Bronchus fibroblast of lung (primary cell): ENCODE results near the gene CRABP2. TPM values are rescaled to one million over a fixed set of nuclear protein-coding genes. Genes with fewer than 3 reads are reported as not detected.

Experiments used
- total RNA-seq: library from RNA; depleted of rRNA; stranded (reverse); fragments of >200 nt; gene quantifications from 2 replicates; pipeline ENCODE4 v1.2.3, GENCODE V29; 2015

The CRABP2 gene
- total RNA-seq, result 32.1 and 50.8 TPM in 2 replicates

DNA sequence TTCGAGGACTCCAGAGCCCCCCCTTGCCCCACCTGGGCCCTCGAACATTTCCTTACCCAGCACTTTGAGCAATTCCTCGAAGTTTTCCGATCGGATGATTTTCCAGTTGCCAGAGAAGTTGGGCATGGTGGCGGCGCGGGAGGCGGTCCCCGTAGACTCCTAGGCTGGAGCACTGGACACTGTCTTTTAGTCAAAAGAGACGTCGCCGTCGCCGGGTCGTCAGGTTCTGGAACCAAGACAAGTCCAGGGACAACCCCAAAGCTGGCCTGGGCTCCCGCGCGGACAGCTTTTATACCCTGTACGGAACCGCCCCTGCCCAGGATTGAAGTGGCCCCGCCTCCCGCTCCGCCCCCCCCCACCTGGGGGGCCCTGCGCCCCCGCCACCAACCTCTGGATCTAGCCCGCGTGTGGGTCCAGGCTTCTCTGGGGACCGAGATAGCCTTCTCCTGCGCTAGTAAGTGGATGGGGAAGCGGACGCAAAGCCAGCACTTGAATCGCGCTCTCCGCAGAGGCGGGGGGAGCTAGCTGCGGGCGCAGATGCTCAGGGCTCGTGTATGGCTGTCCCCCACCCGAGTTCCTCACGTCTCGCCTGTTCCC lies at the start of gene CRABP2:
CRABP2 (minus strand) TSS at position 263 of the 597 bp plus-strand sequence; CDS start at position 126, 137 bp downstream.

DNA sequence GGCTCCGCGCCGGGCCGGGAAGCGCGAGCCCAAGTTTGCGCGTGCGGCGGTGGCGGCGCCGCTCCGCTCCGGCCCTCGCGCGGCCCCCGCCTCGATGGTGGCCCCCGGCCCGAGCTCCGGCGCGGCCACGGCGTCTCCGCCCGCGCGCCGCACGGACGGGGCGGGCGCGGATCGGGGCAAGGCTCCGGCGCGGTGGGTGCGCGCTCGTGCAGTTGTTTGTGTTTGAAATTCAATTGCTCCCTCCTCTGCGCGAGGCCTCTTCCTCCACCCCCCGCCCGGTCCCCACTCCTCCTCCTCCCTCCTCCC lies 46.0 kb upstream of the CRABP2 start, which contains the start of gene HDGF:
HDGF (minus strand) TSS at position 225 of the 306 bp plus-strand sequence. CDS start 246 bp downstream, outside the sequence.

GRCh38 chr1:156740741-156741480 lies 35.5 kb upstream of the CRABP2 start, which contains the start of gene MRPL24:
Gene MRPL24 (minus strand): TSS chr1:156741088. CDS start chr1:156738704, 2,384 bp downstream.

GRCh38 chr1:156728599-156729462 lies 23.4 kb upstream of the CRABP2 start, which contains the start of gene ISG20L2:
Gene ISG20L2 (minus strand): TSS chr1:156728766. CDS start chr1:156727652, 1,114 bp downstream.

DNA sequence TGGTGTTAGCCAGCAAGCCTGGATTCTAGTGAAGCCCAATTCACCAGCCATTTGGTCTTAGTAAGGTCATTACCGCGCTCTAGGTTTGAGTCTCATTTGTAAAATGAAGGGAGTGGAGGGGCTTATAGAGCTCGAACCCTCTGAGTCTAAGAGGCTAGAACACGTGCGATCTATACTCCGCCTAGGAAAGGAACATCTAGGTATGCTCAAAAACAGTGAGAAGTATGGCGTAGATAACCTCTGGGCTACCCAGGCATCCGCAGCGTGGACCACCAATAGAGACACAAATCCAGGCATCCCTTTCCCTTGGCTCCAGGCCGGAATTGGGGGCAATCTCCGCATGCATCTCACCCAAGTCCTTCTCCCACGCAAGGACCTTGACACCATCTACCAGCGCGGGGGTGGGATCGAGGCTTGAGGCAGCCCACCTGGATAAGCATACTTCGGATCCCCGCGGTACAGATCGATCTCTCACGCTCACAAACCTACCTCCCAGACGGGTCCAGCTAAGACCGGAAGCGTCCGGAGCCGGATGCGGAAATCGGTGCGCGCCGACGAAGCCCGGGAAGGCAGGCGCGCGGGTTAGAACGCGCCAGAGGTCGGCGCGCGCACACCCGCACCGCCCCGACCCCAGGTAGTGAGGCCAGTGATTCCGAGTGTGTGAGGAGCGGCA lies 22.7 kb upstream of the CRABP2 start, which contains the start of gene METTL25B:
METTL25B (plus strand) TSS at position 544 of the 673 bp plus-strand sequence. CDS start 636 bp downstream, outside the sequence.

DNA sequence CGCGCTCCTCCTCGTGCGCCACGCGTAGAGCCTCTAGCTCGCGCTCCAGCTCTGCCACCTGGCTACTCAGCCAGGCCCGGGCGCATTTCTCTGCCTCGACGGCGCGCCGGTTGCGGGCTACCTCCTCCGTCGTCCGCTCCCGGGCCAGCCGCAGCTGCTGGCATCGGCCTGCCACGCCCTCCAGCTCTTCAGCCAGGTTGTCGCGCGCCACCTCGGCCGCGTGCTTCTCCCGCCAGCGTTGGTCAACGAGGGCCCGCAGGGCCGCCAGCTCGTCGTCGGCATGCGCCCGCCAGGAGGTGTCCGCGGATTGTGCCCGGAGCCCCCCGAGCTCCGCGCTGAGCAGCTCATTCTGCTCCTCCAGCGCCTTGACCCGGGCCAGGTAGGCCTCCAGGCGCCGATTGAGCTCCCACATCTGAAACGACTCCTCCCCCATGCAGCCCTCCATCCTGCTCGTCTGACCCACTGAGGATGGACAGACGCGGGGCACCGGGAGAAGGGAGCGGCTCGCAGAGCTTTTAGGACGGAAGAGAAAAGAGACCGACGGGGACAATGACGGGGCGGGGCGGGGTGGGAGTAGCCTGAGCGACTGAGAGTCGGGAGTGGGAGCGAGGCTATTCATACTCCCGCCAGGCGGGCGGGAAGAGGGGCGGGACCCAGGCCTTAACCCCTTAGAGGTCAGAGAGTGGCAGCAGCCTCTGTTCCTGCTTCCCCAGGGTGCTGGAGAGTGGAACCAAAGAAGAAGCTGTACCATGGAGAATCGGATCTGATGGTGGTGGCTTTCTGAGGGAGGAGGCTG lies 28.4 kb downstream of the CRABP2 start, which contains the start of gene NES:
NES (minus strand) TSS at position 588 of the 796 bp plus-strand sequence; CDS start at position 445, 143 bp downstream.

Other genes with a start within 250 kb of the CRABP2 start
- gene MEF2D, start 204.8 kb downstream of the CRABP2 start, total RNA-seq, result 11.4 and 18.0 TPM in 2 replicates
- 48.9 and 50.9 TPM in 2 replicates for gene IQGAP3, start 133.0 kb downstream of the CRABP2 start, total RNA-seq
- gene TTC24, start 125.9 kb downstream of the CRABP2 start, total RNA-seq, result not detected in 2 replicates
- gene NAXE, start 113.8 kb downstream of the CRABP2 start, total RNA-seq, result 110 and 113 TPM in 2 replicates
- gene GPATCH4, start 104.1 kb downstream of the CRABP2 start, total RNA-seq, result 15.8 and 16.9 TPM in 2 replicates
- gene HAPLN2, start 86.2 kb downstream of the CRABP2 start, total RNA-seq, result not detected in 2 replicates
- not detected in 2 replicates for gene BCAN, start 63.5 kb downstream of the CRABP2 start, total RNA-seq
- 30.5 and 35.0 TPM in 2 replicates for gene NES, start 28.2 kb downstream of the CRABP2 start, total RNA-seq
- 11.0 and 11.6 TPM in 2 replicates for gene METTL25B, start 22.9 kb upstream of the CRABP2 start, total RNA-seq
- gene ISG20L2, start 23.2 kb upstream of the CRABP2 start, total RNA-seq, result 22.4 and 24.9 TPM in 2 replicates
- 96.9 and 106 TPM in 2 replicates for gene MRPL24, start 35.5 kb upstream of the CRABP2 start, total RNA-seq
- 193 and 222 TPM in 2 replicates for gene HDGF, start 46.1 kb upstream of the CRABP2 start, total RNA-seq
- 41.6 and 43.2 TPM in 2 replicates for gene PRCC, start 62.0 kb upstream of the CRABP2 start, total RNA-seq
- 0.34 and 0.59 TPM in 2 replicates for gene SH2D2A, start 111.3 kb upstream of the CRABP2 start, total RNA-seq
- gene INSRR, start 153.5 kb upstream of the CRABP2 start, total RNA-seq, result not detected in 2 replicates
- not detected in 2 replicates for gene NTRK1, start 155.3 kb upstream of the CRABP2 start, total RNA-seq
- 21.1 and 24.0 TPM in 2 replicates for gene PEAR1, start 188.1 kb upstream of the CRABP2 start, total RNA-seq
- 0.15 and 1.3 TPM in 2 replicates for gene LRRC71, start 215.0 kb upstream of the CRABP2 start, total RNA-seq